Measurements from ENCODE around the gene NKAIN1. TPM values are rescaled to one million over a fixed set of nuclear protein-coding genes. Genes with fewer than 3 reads are reported as not detected.

Gene NKAIN1
- total RNA-seq, 4 donors from 2014 or later, result 0.55 TPM; not detected in 3

DNA sequence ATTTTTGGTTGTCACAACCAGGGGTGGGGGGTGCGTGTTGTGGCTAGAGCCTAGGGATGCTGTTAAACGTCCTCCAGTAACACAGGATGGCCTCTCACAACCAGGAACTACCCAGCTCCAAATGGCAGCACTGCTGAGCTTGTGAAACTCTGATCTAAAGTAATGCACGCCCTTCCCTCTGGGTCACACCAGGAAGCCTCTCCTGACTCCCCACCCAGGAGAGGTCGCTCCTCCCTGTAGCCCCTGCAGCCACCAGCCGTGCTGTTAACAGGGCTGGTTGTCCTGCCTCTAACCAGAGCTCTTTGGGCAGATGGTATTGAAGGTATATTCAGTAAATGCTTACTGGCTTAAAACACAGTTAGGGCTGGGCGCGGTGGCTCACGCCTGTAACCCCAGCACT, 73.2 kb downstream of the NKAIN1 start:
- intact Hi-C loops (cut with DNase I; ENCODE audit: low total_unique reads), result no loop called here
- no peak for DNase-seq
- Histone ChIP-seq H3K9me3 (no peaks in the 10 kb centered on the region), H3K27ac (no peak overlapping the region), H3K27me3 (no peaks in the 10 kb centered on the region), H3K36me3 (no peaks in the 10 kb centered on the region), H3K4me1 (no peaks in the 10 kb centered on the region), H3K4me3 (no peak overlapping the region)
- TF ChIP-seq, protein P1, sequence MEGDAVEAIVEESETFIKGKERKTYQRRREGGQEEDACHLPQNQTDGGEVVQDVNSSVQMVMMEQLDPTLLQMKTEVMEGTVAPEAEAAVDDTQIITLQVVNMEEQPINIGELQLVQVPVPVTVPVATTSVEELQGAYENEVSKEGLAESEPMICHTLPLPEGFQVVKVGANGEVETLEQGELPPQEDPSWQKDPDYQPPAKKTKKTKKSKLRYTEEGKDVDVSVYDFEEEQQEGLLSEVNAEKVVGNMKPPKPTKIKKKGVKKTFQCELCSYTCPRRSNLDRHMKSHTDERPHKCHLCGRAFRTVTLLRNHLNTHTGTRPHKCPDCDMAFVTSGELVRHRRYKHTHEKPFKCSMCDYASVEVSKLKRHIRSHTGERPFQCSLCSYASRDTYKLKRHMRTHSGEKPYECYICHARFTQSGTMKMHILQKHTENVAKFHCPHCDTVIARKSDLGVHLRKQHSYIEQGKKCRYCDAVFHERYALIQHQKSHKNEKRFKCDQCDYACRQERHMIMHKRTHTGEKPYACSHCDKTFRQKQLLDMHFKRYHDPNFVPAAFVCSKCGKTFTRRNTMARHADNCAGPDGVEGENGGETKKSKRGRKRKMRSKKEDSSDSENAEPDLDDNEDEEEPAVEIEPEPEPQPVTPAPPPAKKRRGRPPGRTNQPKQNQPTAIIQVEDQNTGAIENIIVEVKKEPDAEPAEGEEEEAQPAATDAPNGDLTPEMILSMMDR (IDR thresholded peaks at IDR 0.05), result no peak
- TF ChIP-seq POLR2A (IDR thresholded peaks at IDR 0.05), result no peak

DNA sequence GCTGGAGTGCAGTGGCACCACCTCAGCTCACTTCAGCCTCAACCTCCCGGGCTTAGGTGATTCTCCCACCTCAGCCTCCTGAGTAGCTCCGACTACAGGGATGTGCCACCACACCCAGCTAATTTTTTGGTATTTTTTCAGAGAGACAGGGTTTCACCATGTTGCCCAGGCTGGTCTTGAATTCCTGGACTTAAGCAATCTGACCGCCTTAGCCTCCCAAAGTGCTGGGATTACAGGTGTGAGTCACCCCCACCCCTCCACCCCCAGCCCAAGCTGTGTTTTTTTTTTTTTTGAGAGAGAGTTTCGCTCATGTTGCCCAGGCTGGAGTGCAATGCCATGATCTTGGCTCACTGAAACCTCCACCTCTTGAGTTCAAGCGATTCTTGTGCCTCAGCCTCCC, 75.4 kb downstream of the NKAIN1 start:
- no peaks in the 10 kb centered on the region for H3K36me3 ChIP-seq
- no peak overlapping the region for H3K4me3 ChIP-seq
- no peak for DNase-seq
- H3K27me3 ChIP-seq, result no peaks in the 10 kb centered on the region
- no peaks in the 10 kb centered on the region for H3K4me1 ChIP-seq
- intact Hi-C loops (cut with DNase I; ENCODE audit: low total_unique reads), result no loop called here
- TF ChIP-seq, protein P1 (IDR thresholded peaks at IDR 0.05), result no peak
- TF ChIP-seq POLR2A (IDR thresholded peaks at IDR 0.05), result no peak
- no peak overlapping the region for H3K27ac ChIP-seq
- no peaks in the 10 kb centered on the region for H3K9me3 ChIP-seq

DNA sequence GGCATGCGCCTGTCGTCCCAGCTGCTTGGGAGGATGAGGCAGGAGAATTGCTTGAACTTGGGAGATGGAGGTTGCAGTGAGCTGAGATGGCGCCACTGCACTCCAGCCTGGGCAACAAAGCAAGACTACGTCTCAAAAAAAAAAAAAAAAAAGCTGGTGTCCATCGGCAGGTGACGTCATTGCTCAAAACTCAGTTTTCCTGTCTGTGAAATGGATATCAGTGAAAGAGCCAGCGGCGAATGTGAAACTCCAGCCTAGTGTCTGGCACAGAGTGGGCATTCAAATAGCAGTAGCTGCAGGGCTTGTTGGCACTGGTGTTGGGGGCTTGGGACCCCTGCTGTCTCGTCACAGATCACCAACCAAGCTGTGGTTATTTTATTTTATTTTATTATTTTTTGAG, 75.8 kb downstream of the NKAIN1 start:
- no peaks in the 10 kb centered on the region for H3K36me3 ChIP-seq
- no peaks in the 10 kb centered on the region for H3K27me3 ChIP-seq
- H3K4me1 ChIP-seq, result no peaks in the 10 kb centered on the region
- intact Hi-C loops (cut with DNase I; ENCODE audit: low total_unique reads), result no loop called here
- no peak overlapping the region for H3K27ac ChIP-seq
- H3K4me3 ChIP-seq, result no peak overlapping the region
- no peaks in the 10 kb centered on the region for H3K9me3 ChIP-seq
- DNase-seq, result no peak
- TF ChIP-seq, protein P1 (IDR thresholded peaks at IDR 0.05), result no peak
- TF ChIP-seq POLR2A (IDR thresholded peaks at IDR 0.05), result no peak

DNA sequence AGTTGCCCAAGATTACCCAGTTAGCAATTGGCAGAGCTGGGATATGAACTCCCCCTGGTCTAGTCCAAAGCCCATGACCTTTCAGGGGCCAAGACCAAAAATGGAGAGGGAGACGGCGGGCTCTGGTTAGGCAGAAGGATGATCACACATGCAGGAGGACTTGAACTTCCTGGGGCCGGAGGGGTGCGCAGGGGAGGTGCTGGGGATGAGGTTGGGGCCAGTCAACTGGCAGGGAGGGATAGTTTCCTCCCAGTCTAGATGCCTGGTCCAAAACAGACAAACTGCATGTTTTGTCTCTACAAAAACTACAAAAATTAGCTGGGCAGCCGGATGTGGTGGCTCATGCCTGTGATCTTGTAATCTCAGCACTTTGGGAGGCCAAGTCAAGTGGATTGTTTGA, 78.1 kb downstream of the NKAIN1 start:
- H3K4me1 ChIP-seq, result no peaks in the 10 kb centered on the region
- H3K27me3 ChIP-seq, result no peaks in the 10 kb centered on the region
- H3K27ac ChIP-seq, result no peak overlapping the region
- H3K36me3 ChIP-seq, result no peaks in the 10 kb centered on the region
- no peaks in the 10 kb centered on the region for H3K9me3 ChIP-seq
- TF ChIP-seq POLR2A (IDR thresholded peaks at IDR 0.05), result no peak
- TF ChIP-seq, protein P1 (IDR thresholded peaks at IDR 0.05), result no peak
- H3K4me3 ChIP-seq, result no peak overlapping the region
- intact Hi-C loops (cut with DNase I; ENCODE audit: low total_unique reads), result no loop called here
- no peak for DNase-seq

DNA sequence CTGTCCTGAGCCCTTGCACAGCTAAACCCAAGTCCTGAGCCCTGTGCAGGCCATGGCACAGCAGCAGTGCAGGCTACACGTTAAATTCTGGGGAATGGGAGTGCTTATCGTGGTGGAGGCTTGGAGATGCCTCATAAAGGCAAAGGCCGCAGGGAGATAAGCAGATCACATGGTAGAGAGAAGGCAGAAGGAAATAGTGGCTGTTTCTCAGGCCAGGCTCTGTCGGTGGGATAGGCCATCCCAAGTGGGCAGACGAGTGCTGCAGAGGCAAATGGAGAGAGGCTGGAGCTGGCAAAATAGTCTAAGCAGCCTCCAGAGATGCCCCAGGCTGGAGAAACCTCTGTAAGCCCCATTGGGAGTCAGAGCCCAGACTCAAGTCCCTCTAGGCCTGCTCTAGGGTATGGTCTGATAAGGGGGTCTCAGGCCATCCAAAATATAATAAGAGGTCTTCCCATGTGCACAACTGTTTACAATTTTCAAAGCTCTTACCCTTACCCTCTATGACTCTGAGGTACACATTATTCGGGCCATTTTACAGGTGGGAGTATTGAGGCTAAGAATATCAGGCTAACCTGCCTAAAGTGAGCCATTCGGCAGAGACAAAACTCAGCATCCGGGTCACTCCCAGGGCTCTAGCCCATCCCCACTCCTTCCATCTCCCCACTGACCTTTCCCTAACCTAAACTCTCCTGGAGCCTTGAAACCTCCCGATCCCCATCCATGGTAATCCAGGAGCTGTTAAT, 79.6 kb downstream of the NKAIN1 start:
- Histone ChIP-seq H3K36me3 (no peaks in the 10 kb centered on the region), H3K27ac (no peak overlapping the region), H3K4me3 (no peak overlapping the region), H3K27me3 (no peaks in the 10 kb centered on the region), H3K9me3 (no peaks in the 10 kb centered on the region), H3K4me1 (peaks cover 0 to 4% of the 10 kb centered on the region in 2 donors)
- DNase-seq, result no peak
- TF ChIP-seq POLR2A (IDR thresholded peaks at IDR 0.05), result no peak
- TF ChIP-seq, protein P1 (IDR thresholded peaks at IDR 0.05), result no peak
- intact Hi-C loops (cut with DNase I; ENCODE audit: low total_unique reads), result no loop called here

Measured in uterus (tissue), 4 donors.